ENCODE results near the gene ZNF254. TPM values are rescaled to one million over a fixed set of nuclear protein-coding genes. Genes with fewer than 3 reads are reported as not detected.

ZNF254 gene
- polyA plus RNA-seq, 1 of the 3 experiments (the other 2 are of a cell fraction) = 3.1 TPM

- H3K27ac ChIP-seq (ENCODE audit: low read depth in 2 of 2, low read length in 1 of 2) = no peak overlapping the region
- H3K79me2 ChIP-seq (ENCODE audit: insufficient read depth) = no peaks in the 10 kb centered on the region
- H3K27me3 ChIP-seq (ENCODE audit: insufficient read depth) = no peaks in the 10 kb centered on the region
- no peaks in the 10 kb centered on the region for H3F3A ChIP-seq (replicated peaks; ENCODE audit: insufficient read depth)
- H2AFZ ChIP-seq (ENCODE audit: low read depth) = no peak overlapping the region
- H3K9me3 ChIP-seq = no peaks in the 10 kb centered on the region
- no peaks in the 10 kb centered on the region for H4K20me1 ChIP-seq (ENCODE audit: insufficient read depth)
- DNase-seq = no peak
- POLR2A ChIA-PET = no interaction called here
- WGBS (ENCODE audit: low lambda C conversion rate) = 91% methylated on average over 4 of the region's 5 CpGs
- CTCF ChIA-PET = no interaction called here
- H3K9me2 ChIP-seq = no peaks in the 10 kb centered on the region
- H3K4me3 ChIP-seq (ENCODE audit: low read depth in 2 of 2, low read length in 1 of 2) = no peak overlapping the region
- H3K36me3 ChIP-seq (replicated peaks in 1 of 2; ENCODE audit: control insufficient read depth in 1 of 2, insufficient read depth in 2 of 2, low read length in 1 of 2) = peaks cover 21 to 29% of the 10 kb centered on the region in 2 experiments
- no peak overlapping the region for H3K9ac ChIP-seq
- no peaks in the 10 kb centered on the region for H3K4me1 ChIP-seq (ENCODE audit: control insufficient read depth in 1 of 2, insufficient read depth in 2 of 2, low read depth in 1 of 2, low read length in 1 of 2)
- TF ChIP-seq REST (IDR thresholded peaks at IDR 0.05; ENCODE audit: low read depth, low read length) (no peak), FOSL2 (IDR thresholded peaks at IDR 0.05; ENCODE audit: borderline replicate concordance, low read depth) (no peak), NRF1 (IDR thresholded peaks at IDR 0.05; ENCODE audit: low read depth, low read length) (no peak), RAD21 (IDR thresholded peaks at IDR 0.05; ENCODE audit: low read length) (no peak), ELF1 (IDR thresholded peaks at IDR 0.05) (no peak), MXI1 (IDR thresholded peaks at IDR 0.05; ENCODE audit: low read depth, low read length) (no peak), USF2 (IDR thresholded peaks at IDR 0.05; ENCODE audit: borderline replicate concordance, low read depth, low read length) (no peak), FOXJ3 (CRISPR knock-in tag; IDR thresholded peaks at IDR 0.05) (no peak), EZH2phosphoT487 (IDR thresholded peaks at IDR 0.05; ENCODE audit: borderline replicate concordance, low read depth) (no peak), NFIC (IDR thresholded peaks at IDR 0.05; ENCODE audit: borderline replicate concordance) (no peak), EP300 (IDR thresholded peaks at IDR 0.05; ENCODE audit: borderline replicate concordance in 1 of 2, low read depth in 1 of 2, low read length in 1 of 2) (no peak), POLR2AphosphoS5 (IDR thresholded peaks at IDR 0.05; ENCODE audit: low read depth, low read length) (no peak), PBX3 (IDR thresholded peaks at IDR 0.05) (no peak), GABPA (IDR thresholded peaks at IDR 0.05; ENCODE audit: low read depth) (no peak), RXRA (IDR thresholded peaks at IDR 0.05; ENCODE audit: borderline replicate concordance, low read depth) (no peak), RFX5 (IDR thresholded peaks at IDR 0.05; ENCODE audit: low read length) (no peak)
- no peak overlapping the region for H3K4me2 ChIP-seq
These were observed 23.7 kb upstream of the ZNF254 start for GRCh38 chr19:24063295-24063694.

Data from SK-N-SH (cell line).